A549 (cell line): ENCODE results near the gene FNIP2. TPM values are rescaled to one million over a fixed set of nuclear protein-coding genes. Genes with fewer than 3 reads are reported as not detected.

Experiments used
- ATAC-seq, 2 experiments: fragments of 200-7000 bp in 1 of 2; fragments of >200 bp in 1 of 2; cut with Nextera tagmentation in 1 of 2; cut with Tn5 transposase in 1 of 2; 3 replicates each; pipeline versions ENCODE4 v1.8.0 to v1.9.1; 2018 to 2020; ENCODE audit warnings: mild to moderate bottlenecking in 1 of 2, moderate library complexity in 1 of 2
- CTCF ChIA-PET: fragments of 300-600 bp; sonication (Branson Sonifier 250); formaldehyde crosslinking; extraction: SDS; loops from one replicate; lab custom pipeline; 2021; ENCODE audit warnings: antibody characterized with exemption, inconsistent platforms; lab: Yijun Ruan, JAX
- POLR2A ChIA-PET: fragments of 350-600 bp; formaldehyde crosslinking; extraction: SDS; loops from one replicate; lab custom pipeline; 2021; ENCODE audit warnings: antibody characterized with exemption, inconsistent platforms; lab: Yijun Ruan, JAX
- DNase-seq, 2 experiments: peaks; one replicate each; pipeline versions ENCODE4 v3.0.0 to v3.0.0-alpha.2; 2011 to 2016; ENCODE audit warnings: low read depth in 1 of 2, low spot score in 1 of 2
- FAIRE-seq: peaks from 2 replicates; lab custom pipeline; 2011; peaks lifted over from hg19 to GRCh38; lab: Jason Lieb, UNC
- H3K27ac ChIP-seq, 2 experiments: fragments of >200 bp; sonication (Bioruptor Twin); formaldehyde crosslinking; 3 replicates each; pipeline ENCODE4 v1.5.1; 2016 to 2017
- H3K4me1 ChIP-seq: fragments of >200 bp; sonication (Bioruptor Twin); formaldehyde crosslinking; 3 replicates; pipeline ENCODE4 v1.6.1; 2016
- H3K4me2 ChIP-seq: fragments of >200 bp; sonication (Bioruptor Twin); formaldehyde crosslinking; 3 replicates; pipeline ENCODE4 v1.6.1; 2016
- H3K4me3 ChIP-seq: fragments of >200 bp; sonication (Bioruptor Twin); formaldehyde crosslinking; 3 replicates; pipeline ENCODE4 v1.5.1; 2016
- H3K9me3 ChIP-seq: fragments of >200 bp; sonication (Bioruptor Twin); formaldehyde crosslinking; 3 replicates; pipeline ENCODE4 v1.6.1; 2016
- EHF ChIP-seq: fragments of 250-450 bp; sonication (Bioruptor Pico); IDR thresholded peaks from 2 replicates; pipeline ENCODE4 v1.5.0; 2020; ENCODE audit warnings: mild to moderate bottlenecking
- FOXS1 ChIP-seq: fragments of 250-450 bp; sonication (Bioruptor Pico); IDR thresholded peaks from 2 replicates; pipeline ENCODE4 v1.5.0; 2020; ENCODE audit warnings: mild to moderate bottlenecking, moderate library complexity
- GATA3 ChIP-seq: IDR thresholded peaks from 2 replicates; pipeline ENCODE4 v1.6.1; 2012; ENCODE audit warnings: borderline replicate concordance
- HEYL ChIP-seq: fragments of 250-450 bp; sonication (Bioruptor Pico); IDR thresholded peaks from 2 replicates; pipeline ENCODE4 v1.8.0; 2021; ENCODE audit warnings: mild to moderate bottlenecking, moderate library complexity
- HOXB13 ChIP-seq: fragments of 250-450 bp; sonication (Bioruptor Pico); IDR thresholded peaks from 2 replicates; pipeline ENCODE4 v1.5.0; 2020; ENCODE audit warnings: low read depth, mild to moderate bottlenecking, moderate library complexity
- HOXB5 ChIP-seq: fragments of 250-450 bp; sonication (Bioruptor Pico); IDR thresholded peaks from 2 replicates; pipeline ENCODE4 v1.5.0; 2020; ENCODE audit warnings: mild to moderate bottlenecking, moderate library complexity
- JUN ChIP-seq, 2 experiments: fragments of >200 bp; sonication (Bioruptor Twin); formaldehyde crosslinking; IDR thresholded peaks; 2 replicates in 1 of 2; 3 replicates in 1 of 2; pipeline ENCODE4 v1.6.1; 2016 to 2017
- KDM1A ChIP-seq: fragments of 200-600 bp; sonication (generic); IDR thresholded peaks from 2 replicates; pipeline ENCODE4 v1.6.1; 2016; ENCODE audit warnings: low read depth, mild to moderate bottlenecking
- KDM5A ChIP-seq: fragments of 200-600 bp; sonication (generic); IDR thresholded peaks from 2 replicates; pipeline ENCODE4 v1.6.1; 2016; ENCODE audit warnings: antibody characterized with exemption, mild to moderate bottlenecking
- NFE2L2 ChIP-seq: fragments of 150-350 bp; conservative IDR thresholded peaks from 2 replicates; pipeline ENCODE4 v1.6.1; 2014; ENCODE audit warnings: low read length
- NPAS2 ChIP-seq: fragments of 250-450 bp; sonication (Bioruptor Pico); IDR thresholded peaks from 2 replicates; pipeline ENCODE4 v1.8.0; 2022; ENCODE audit warnings: mild to moderate bottlenecking, moderate library complexity, borderline replicate concordance
- PBX3 ChIP-seq: IDR thresholded peaks from 2 replicates; pipeline ENCODE4 v1.6.1; 2012
- POLR2AphosphoS2 ChIP-seq: conservative IDR thresholded peaks from 2 replicates; pipeline ENCODE4 v1.6.1; 2012; ENCODE audit warnings: low read length, improper control_type of control experiment, inconsistent platforms
- RARB ChIP-seq: fragments of 250-450 bp; sonication (Bioruptor Pico); IDR thresholded peaks from 2 replicates; pipeline ENCODE4 v1.8.0; 2021; ENCODE audit warnings: mild to moderate bottlenecking, moderate library complexity
- RCOR1 ChIP-seq: fragments of 150-350 bp; IDR thresholded peaks from 2 replicates; pipeline ENCODE4 v1.6.1; 2014; ENCODE audit warnings: antibody characterized with exemption, low read length, low read depth
- TP53 ChIP-seq: fragments of 250-450 bp; sonication (Bioruptor Pico); IDR thresholded peaks from 2 replicates; pipeline ENCODE4 v1.5.0; 2021; ENCODE audit warnings: mild to moderate bottlenecking, moderate library complexity
- ZC3H11A ChIP-seq: fragments of 450-650 bp; IDR thresholded peaks from 2 replicates; pipeline ENCODE4 v1.6.1; 2014; ENCODE audit warnings: antibody characterized with exemption, mild to moderate bottlenecking
- ZFP36 ChIP-seq: fragments of 450-650 bp; IDR thresholded peaks from 2 replicates; pipeline ENCODE4 v1.6.1; 2014; ENCODE audit warnings: borderline replicate concordance; ENCODE audit not compliant: partially characterized antibody
- WGBS: methylation state at CpG from one replicate; pipeline ENCODE4 v1.1.6; 2017; ENCODE audit errors: missing lambda C conversion rate; 5-methylcytosine and 5-hydroxymethylcytosine counted together
- polyA plus RNA-seq, 4 experiments: library from polyadenylated mRNA; depleted of rRNA in 3 of 4; stranded (reverse); fragments of >200 nt; fragmentation: RNase III in 1 of 4; extraction: RNeasy Plus Mini Kit Qiagen cat#74134 plus additional on column Dnase treatment in 1 of 4; gene quantifications; 2 replicates in 3 of 4; 3 replicates in 1 of 4; pipeline ENCODE4 v1.2.3, GENCODE V29; 2011 to 2017

FNIP2 gene
- polyA plus RNA-seq, 2 of the 4 experiments (the other 2 are of a cell fraction): 2.0 to 2.5 TPM

- TF ChIP-seq EHF (CRISPR knock-in tag) (no peak), TP53 (CRISPR knock-in tag) (no peak), KDM1A (no peak)
Measured at GRCh38 chr4:158865520-158866177, 96.8 kb downstream of the FNIP2 start (continued).

- no peaks in the 10 kb centered on the region for H3K9me3 ChIP-seq
- DNase-seq (no peak), FAIRE-seq (no peak), ATAC-seq (no peak)
- ChIA-PET CTCF (interaction anchor here (1.1 kb wide), 2 partner anchors 12 to 334 kb away, joined by 3 to 4 read pairs; no protein-coding TSS in a partner anchor), POLR2A (no interaction called here)
- no peak overlapping the region for H3K27ac ChIP-seq
- TF ChIP-seq KDM5A (no peak), JUN (IDR thresholded peaks at IDR 0.05) (no peak), FOXS1 (CRISPR knock-in tag) (no peak), PBX3 (no peak), GATA3 (no peak), HOXB5 (no peak), RCOR1 (no peak), POLR2AphosphoS2 (no peak)
- 92% methylated on average over 15 of the region's 15 CpGs for WGBS
- H3K4me3 ChIP-seq: no peak overlapping the region
- H3K4me1 ChIP-seq: peaks cover 14% of the 10 kb centered on the region
- H3K4me2 ChIP-seq: no peak overlapping the region
Measured at GRCh38 chr4:158869001-158869400, 100.2 kb downstream of the FNIP2 start.

- CTCF ChIA-PET: interaction anchor here (1.0 to 1.1 kb wide), 2 partner anchors 15 to 334 kb away, joined by 3 to 4 read pairs; no protein-coding TSS in a partner anchor
- ATAC-seq (no peak), DNase-seq (no peak), FAIRE-seq (no peak)
- WGBS: 90% methylated on average over 7 of the region's 7 CpGs
- Histone ChIP-seq H3K9me3 (no peaks in the 10 kb centered on the region), H3K4me2 (no peak overlapping the region), H3K4me1 (peaks cover 20% of the 10 kb centered on the region), H3K27ac (no peak overlapping the region), H3K4me3 (no peak overlapping the region)
- POLR2A ChIA-PET: no interaction called here
- TF ChIP-seq RARB (CRISPR knock-in tag) (no peak), NFE2L2 (no peak), NPAS2 (CRISPR knock-in tag) (no peak), HEYL (no peak), HOXB5 (no peak)
Measured at GRCh38 chr4:158869761-158870160, 100.9 kb downstream of the FNIP2 start.

- ATAC-seq: no peak
- WGBS: 89% methylated on average over 3 of the region's 4 CpGs
Measured at GRCh38 chr4:158870282-158870625, 101.4 kb downstream of the FNIP2 start.

More at GRCh38 chr4:158870282-158870625, 101.4 kb downstream of the FNIP2 start:
- ChIA-PET POLR2A (no interaction called here), CTCF (interaction anchor here (0.7 to 1.1 kb wide), 3 partner anchors 13 to 333 kb away, joined by 3 to 4 read pairs (median 3); no protein-coding TSS in a partner anchor)
- peaks cover 25% of the 10 kb centered on the region for H3K4me1 ChIP-seq
- FAIRE-seq (no peak), DNase-seq (no peak)
- no peak overlapping the region for H3K4me3 ChIP-seq
- TF ChIP-seq HOXB5 (no peak), HOXB13 (CRISPR knock-in tag) (no peak), ZC3H11A (no peak), ZFP36 (no peak), PBX3 (no peak), RCOR1 (no peak)
- H3K9me3 ChIP-seq: no peaks in the 10 kb centered on the region
- H3K27ac ChIP-seq: peak overlapping the region in 1 of 2 experiments; percentile 33; a peak in 1 of 6 replicates
- no peak overlapping the region for H3K4me2 ChIP-seq
